GM18511 (cell line): Measurements from ENCODE around the gene CFTR.

Experiments
- ATAC-seq: cut with Tn5 transposase; IDR thresholded peaks from one replicate; pipeline ENCODE4 v1.9.1; 2021; ENCODE audit warnings: mild to moderate bottlenecking, moderate library complexity; ENCODE audit not compliant: unreplicated experiment

CFTR gene

GRCh38 chr7:117640465-117640864 lies 160.6 kb downstream of the CFTR start:
- no peak for ATAC-seq

- ATAC-seq: no peak
These were observed 165.8 kb downstream of the CFTR start for GRCh38 chr7:117645481-117646165.

GRCh38 chr7:117648203-117648866 lies 168.5 kb downstream of the CFTR start:
- no peak for ATAC-seq

- no peak for ATAC-seq
These were observed 173.3 kb downstream of the CFTR start for GRCh38 chr7:117652943-117653680.

GRCh38 chr7:117654780-117655179 lies 175.0 kb downstream of the CFTR start:
- ATAC-seq: no peak

- no peak for ATAC-seq
These were observed 177.0 kb downstream of the CFTR start for GRCh38 chr7:117656806-117657205.

GRCh38 chr7:117659531-117660011 lies 179.7 kb downstream of the CFTR start:
- no peak for ATAC-seq

- ATAC-seq: no peak
These were observed 181.5 kb downstream of the CFTR start for GRCh38 chr7:117661328-117661727.

- no peak for ATAC-seq
These were observed 184.2 kb downstream of the CFTR start for GRCh38 chr7:117664047-117664446.

GRCh38 chr7:117665368-117665767 lies 185.5 kb downstream of the CFTR start:
- no peak for ATAC-seq

- no peak for ATAC-seq
These were observed 186.2 kb downstream of the CFTR start for GRCh38 chr7:117666031-117666430.

GRCh38 chr7:117666689-117667088 lies 186.9 kb downstream of the CFTR start:
- no peak for ATAC-seq

GRCh38 chr7:117667456-117667855 lies 187.6 kb downstream of the CFTR start:
- no peak for ATAC-seq

- ATAC-seq: no peak
These were observed 190.0 kb downstream of the CFTR start for GRCh38 chr7:117669818-117670217.

- no peak for ATAC-seq
These were observed 192.6 kb downstream of the CFTR start for GRCh38 chr7:117672453-117672852.

- no peak for ATAC-seq
These were observed 193.5 kb downstream of the CFTR start for GRCh38 chr7:117673367-117673766.

GRCh38 chr7:117673839-117674238 lies 194.0 kb downstream of the CFTR start:
- peak; percentile 63 for ATAC-seq

- ATAC-seq: no peak
These were observed 194.8 kb downstream of the CFTR start for GRCh38 chr7:117674617-117675016.

- ATAC-seq: no peak
These were observed 195.9 kb downstream of the CFTR start for GRCh38 chr7:117675497-117676435.

- ATAC-seq: no peak
These were observed 199.3 kb downstream of the CFTR start for GRCh38 chr7:117679120-117679519.
